ENCODE measurements around the gene SURF6.
"Not testable (repeated sequence)": the region's sequence is repeated elsewhere in the genome, so short reads cannot be mapped to it uniquely, and the experiment has no call there.

SURF6 gene

GRCh38 chr9:133332381-133332730 lies 3.6 kb downstream of the SURF6 start:
- H3K4me3 ChIP-seq (ENCODE audit: low read length): no peak overlapping the region
- no peak for TF ChIP-seq ZNF274 (IDR thresholded peaks at IDR 0.05; ENCODE audit: low read depth, low read length)

GRCh38 chr9:133331641-133332380 lies 4.2 kb downstream of the SURF6 start:
- TF ChIP-seq ZNF274 (IDR thresholded peaks at IDR 0.05; ENCODE audit: low read depth, low read length): no peak
- no peak overlapping the region for H3K4me3 ChIP-seq (ENCODE audit: low read length)

DNA sequence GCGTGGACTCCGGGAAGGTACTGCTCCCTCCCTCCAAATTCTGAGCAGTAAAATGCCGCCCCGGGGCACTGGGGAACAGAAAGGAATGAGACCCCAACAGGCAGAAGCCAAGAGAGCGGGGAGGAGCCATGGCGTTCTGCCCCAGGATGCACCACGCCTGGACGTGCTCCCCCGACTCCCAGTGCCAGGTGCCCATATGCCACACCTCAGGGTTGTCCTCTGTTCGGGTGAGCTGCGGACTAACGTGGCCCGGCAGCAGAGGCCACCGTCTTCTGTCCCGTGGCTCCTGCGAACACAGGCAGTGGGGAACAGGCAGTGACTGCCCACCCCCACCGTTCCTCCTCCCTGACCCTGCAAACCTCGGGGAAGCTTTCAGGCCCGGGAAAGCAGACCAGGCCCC lies 4.8 kb downstream of the SURF6 start:
- TF ChIP-seq ZNF274 (IDR thresholded peaks at IDR 0.05; ENCODE audit: low read depth, low read length): no peak
- H3K4me3 ChIP-seq (ENCODE audit: low read length): no peak overlapping the region

DNA sequence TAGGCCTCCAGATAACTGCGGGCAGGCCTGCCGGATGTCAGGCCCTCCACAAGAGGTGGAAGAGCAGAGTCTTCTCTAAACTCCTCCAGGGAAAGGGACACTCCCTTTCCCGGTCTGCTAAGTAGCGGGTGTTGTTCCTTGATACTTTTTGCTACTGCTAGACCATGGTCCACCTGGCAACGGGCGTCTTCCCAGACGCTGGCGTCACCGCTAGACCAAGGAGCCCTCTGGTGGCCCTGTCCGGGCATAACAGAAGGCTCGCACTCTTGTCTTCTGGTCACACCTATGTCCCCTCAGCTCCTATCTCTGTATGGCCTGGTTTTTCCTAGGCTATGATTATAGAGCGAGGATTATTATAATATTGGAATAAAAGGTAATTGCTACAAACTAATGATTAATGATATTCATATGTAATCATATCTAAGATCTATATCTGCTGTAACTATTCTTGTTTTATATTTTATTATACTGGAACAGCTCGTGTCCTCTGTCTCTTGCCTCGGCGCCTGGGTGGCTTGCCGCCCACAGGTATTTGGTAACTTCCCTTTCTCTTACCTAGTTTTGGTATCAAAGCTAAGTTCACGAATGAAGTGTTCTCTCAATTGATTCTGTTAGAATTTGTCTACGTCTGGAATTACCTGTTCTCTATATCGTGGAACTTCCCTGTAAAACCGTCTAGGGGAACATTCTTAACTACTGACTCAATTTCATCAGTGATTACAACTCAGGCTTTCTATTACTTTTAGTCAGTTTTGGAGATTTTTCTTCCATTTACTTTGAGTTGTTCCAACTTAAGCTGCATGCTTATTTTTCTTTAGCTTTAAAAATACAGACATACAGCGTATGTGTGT lies 6.5 kb downstream of the SURF6 start:
- not testable (repeated sequence) for H3K4me3 ChIP-seq (ENCODE audit: low read length)

DNA sequence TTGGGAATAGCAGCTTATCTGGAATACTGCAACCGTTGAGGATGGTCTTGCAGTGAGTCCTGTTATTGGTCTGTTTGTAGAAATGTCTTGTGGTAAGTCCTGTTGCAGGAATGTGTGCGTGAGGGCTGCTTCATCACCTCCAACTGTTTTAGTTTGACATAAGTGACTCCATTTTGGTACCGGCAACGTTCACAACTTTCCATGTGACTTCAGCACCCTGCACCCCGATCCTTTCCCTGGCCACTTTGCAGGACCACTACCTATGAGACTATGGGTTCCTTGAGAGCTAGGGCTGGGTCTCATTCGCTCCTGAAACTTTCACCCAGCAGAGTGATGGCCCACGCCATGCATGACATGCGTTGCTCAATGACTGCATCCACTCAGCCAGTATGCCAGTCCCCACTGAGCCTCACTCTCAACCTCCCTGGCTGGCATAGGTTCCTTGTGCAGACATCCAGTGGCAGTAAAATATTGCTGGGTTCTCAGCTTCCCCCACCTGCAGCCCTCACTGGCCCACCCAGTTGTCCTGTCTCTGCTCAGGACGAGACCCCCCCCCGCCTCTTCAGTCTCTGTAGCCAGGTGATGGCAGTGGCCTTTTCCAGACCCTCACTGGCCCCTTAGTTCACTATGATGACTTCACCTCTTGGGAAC lies 8.0 kb downstream of the SURF6 start:
- TF ChIP-seq ZNF274 (IDR thresholded peaks at IDR 0.05; ENCODE audit: low read depth, low read length): no peak
- H3K4me3 ChIP-seq (ENCODE audit: low read length): no peak overlapping the region

- not testable (repeated sequence) for H3K4me3 ChIP-seq (ENCODE audit: low read length)
These were observed 9.0 kb downstream of the SURF6 start for GRCh38 chr9:133327021-133327420.

DNA sequence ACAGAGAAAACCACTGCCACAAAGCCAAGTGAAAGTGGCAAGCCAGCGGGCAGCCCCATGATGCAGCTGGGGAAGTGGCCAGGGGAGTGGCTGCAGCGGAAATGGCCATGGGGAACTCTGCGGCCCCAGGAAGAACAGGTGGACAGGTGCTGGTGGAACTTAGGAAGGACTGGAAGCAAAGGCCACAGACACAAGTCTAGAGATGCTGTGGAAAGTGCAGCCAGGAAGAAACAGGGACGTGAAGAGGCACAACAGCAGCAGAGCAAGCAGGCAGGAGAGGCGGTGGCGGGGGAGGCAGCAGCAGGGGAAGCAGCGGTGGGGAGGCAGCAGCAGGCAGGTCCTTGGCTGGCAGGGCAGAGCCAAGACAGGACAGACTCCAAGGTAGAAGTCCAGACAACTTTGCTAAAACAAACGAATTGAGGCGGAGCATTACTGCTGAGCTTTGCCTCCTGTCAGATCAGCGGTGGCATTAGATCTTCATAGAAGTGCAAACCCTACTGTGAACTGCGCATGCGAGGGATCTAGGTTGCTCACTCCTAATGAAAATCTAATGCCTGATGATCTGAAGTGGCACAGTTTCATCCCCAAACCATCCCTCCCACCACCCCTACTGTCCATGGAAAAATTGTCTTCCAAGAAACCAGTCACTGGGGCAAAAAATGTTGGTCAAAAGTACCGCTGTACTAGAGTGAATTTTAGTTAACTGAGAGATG lies 11.8 kb downstream of the SURF6 start:
- TF ChIP-seq ZNF274 (IDR thresholded peaks at IDR 0.05; ENCODE audit: low read depth, low read length): no peak
- no peak overlapping the region for H3K4me3 ChIP-seq (ENCODE audit: low read length)

GRCh38 chr9:133323211-133323610 lies 12.8 kb downstream of the SURF6 start:
- TF ChIP-seq ZNF274 (IDR thresholded peaks at IDR 0.05; ENCODE audit: low read depth, low read length): no peak
- no peak overlapping the region for H3K4me3 ChIP-seq (ENCODE audit: low read length)

DNA sequence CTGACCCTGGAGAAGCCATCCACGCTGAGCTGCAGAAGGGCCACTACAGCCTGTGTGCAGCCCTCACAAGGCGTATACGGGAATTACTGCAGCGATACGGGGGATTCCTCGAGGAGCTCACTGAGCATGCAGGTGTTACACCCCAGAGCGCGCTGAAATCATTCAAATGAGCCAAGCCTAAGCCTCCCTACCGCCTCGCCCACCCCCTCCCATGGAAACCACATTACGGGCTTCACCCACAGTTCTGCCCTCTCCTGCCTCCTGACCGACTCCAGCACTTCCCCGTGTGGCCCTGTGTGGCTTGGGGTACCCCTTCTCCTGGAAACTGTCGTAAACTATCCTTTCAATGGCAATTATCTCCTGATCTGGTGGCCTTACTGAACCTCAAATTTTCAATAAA lies 13.3 kb downstream of the SURF6 start:
- TF ChIP-seq ZNF274 (IDR thresholded peaks at IDR 0.05; ENCODE audit: low read depth, low read length): no peak
- no peak overlapping the region for H3K4me3 ChIP-seq (ENCODE audit: low read length)

GRCh38 chr9:133321411-133321935 lies 14.5 kb downstream of the SURF6 start:
- H3K4me3 ChIP-seq (ENCODE audit: low read length): no peak overlapping the region
- TF ChIP-seq ZNF274 (IDR thresholded peaks at IDR 0.05; ENCODE audit: low read depth, low read length): no peak

- TF ChIP-seq ZNF274 (IDR thresholded peaks at IDR 0.05; ENCODE audit: low read depth, low read length): no peak
- no peak overlapping the region for H3K4me3 ChIP-seq (ENCODE audit: low read length)
These were observed 15.5 kb downstream of the SURF6 start for GRCh38 chr9:133320421-133320881.

DNA sequence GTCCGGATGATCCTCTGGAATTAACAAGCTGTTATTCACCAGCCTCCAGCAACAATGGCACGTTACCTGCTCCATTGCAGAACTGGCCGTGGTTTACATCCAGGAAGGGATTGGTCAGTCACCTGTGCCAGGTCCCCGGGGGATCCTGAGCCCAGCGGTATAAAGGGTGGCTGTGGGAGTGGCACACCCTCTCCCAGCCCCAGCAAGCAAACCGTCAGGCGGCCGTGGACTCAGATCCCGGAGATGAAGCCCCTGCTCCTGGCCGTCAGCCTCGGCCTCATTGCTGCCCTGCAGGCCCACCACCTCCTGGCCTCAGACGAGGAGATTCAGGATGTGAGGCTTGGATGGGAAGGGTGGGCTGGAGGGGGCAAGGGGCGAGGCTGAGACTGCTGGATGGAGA lies 18.4 kb downstream of the SURF6 start:
- H3K4me3 ChIP-seq (ENCODE audit: low read length): not testable (repeated sequence)

GRCh38 chr9:133315997-133316396 lies 20.0 kb downstream of the SURF6 start:
- TF ChIP-seq ZNF274 (IDR thresholded peaks at IDR 0.05; ENCODE audit: low read depth, low read length): no peak
- H3K4me3 ChIP-seq (ENCODE audit: low read length): no peak overlapping the region

DNA sequence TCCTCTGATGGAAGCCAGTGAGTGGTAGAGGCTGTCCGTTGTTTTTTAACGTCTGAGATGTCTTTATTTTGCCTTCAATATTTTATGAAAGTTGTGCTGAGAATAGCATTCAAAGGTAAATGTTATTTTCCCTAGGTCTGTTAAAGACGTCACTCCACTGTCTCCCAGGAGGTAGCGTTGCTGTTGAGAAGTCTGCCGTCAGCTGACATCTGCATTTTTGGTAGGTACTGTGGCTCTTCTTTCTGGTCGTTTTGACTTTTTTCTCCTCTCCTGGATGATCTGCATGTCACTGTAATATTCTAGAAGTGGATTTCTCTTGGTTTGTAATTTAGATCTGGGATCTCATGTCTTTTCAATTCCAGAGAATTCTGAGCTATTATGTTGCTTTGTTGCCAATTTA lies 26.4 kb downstream of the SURF6 start:
- no peak overlapping the region for H3K4me3 ChIP-seq (ENCODE audit: low read length)
- TF ChIP-seq ZNF274 (IDR thresholded peaks at IDR 0.05; ENCODE audit: low read depth, low read length): no peak
